ENCODE results near the gene UBIAD1. TPM values are rescaled to one million over a fixed set of nuclear protein-coding genes. Genes with fewer than 3 reads are reported as not detected.
"Not testable (repeated sequence)": the region's sequence is repeated elsewhere in the genome, so short reads cannot be mapped to it uniquely, and the experiment has no call there.

Gene UBIAD1
- total RNA-seq, 1 experiment from 2014 or later: 21.6 TPM

DNA sequence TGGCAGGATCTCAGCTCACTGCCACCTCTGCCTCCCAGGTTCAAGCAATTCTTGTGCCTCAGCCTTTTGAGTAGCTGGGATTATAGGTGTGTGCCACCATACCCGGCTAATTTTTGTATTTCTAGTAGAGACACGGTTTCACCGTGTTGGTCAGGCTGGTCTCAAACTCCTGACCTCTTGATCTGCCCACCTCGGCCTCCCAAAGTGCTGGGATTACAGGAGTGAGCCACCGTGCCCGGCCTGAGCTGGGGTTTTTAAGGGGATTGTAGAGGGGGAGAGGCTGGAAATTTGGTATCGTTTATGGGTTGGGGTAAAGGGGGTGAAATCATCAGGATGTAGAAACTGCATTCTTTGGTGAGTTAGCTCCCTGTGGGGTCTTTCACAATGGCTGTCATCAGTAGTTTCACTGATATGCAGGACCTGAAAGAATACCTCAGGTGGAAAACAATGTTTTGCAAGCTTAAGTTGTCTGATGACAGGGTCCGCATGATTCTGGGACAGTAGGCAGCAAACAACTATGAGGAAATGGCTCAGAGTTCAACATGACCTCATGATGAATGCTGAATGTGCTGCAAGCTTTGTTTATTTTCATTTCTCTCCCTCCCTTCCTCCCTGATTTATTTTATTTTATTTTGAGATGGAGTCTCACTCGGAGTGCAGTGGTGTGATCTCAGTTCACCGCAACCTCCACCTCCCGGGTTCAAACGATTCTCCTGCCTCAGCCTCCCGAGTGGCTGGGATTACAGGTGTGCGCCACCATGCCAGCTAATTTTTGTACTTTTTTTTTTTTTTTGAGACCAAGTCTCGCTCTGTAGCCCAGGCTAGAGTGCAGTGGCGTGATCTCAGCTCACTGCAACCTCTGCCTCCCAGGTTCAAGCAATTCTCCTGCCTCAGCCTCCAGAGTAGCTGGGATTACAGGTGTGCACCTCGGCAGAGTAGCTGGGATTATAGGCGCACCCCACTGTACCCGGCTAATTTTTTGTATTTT is 5.4 kb upstream of the UBIAD1 start:
- DNase-seq (ENCODE audit: low spot score); ATAC-seq; H3K9me3 Mint-ChIP-seq; H3K4me1 Mint-ChIP-seq; H3K4me3 Mint-ChIP-seq; H3K27me3 Mint-ChIP-seq (ENCODE audit: low read depth); H3K36me3 Mint-ChIP-seq; CTCF ChIA-PET: not testable (repeated sequence)
- H3K27ac Mint-ChIP-seq: peak overlapping the region; percentile 17; the same call in 1 of the 2 replicates
- peak; percentile 83 for TF ChIP-seq GABPB1 (CRISPR knock-in tag; IDR thresholded peaks at IDR 0.05)
- POLR2A ChIA-PET: interaction anchor here (0.6 kb wide), 1 partner anchor 414 kb away, joined by 5 read pairs; no protein-coding TSS in a partner anchor

DNA sequence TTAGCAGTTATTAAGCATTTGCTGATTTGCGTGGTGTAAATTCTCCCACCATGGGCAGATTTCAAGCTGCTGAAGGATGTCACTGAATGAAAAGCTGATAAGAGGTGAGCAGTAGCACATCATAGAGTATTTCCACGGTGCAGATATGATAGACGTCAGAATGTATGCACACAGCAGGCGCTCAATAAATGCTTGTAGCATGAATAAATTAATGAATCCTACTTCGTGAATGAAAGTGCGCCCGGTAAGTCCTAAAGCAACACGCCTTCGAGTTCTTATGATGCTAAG is 510 bp upstream of the UBIAD1 start:
- DNase-seq (ENCODE audit: low spot score) (no peak), ATAC-seq (no peak)
- H3K27ac Mint-ChIP-seq: peak overlapping the region; percentile 98
- CTCF ChIA-PET: interaction anchor here (0.6 to 3.0 kb wide), 21 partner anchors 9 to 391 kb away, joined by 3 to 26 read pairs (median 4); partner anchors contain the start of genes DISP3, FBXO6 and MTOR
- peaks cover 14% of the 10 kb centered on the region for H3K4me1 Mint-ChIP-seq
- no peaks in the 10 kb centered on the region for H3K9me3 Mint-ChIP-seq
- peaks cover 9% of the 10 kb centered on the region for H3K36me3 Mint-ChIP-seq
- TF ChIP-seq ESRRA (CRISPR knock-in tag; IDR thresholded peaks at IDR 0.05; ENCODE audit: borderline replicate concordance) (no peak), TCF7 (CRISPR knock-in tag; IDR thresholded peaks at IDR 0.05; ENCODE audit: low read depth) (no peak), CREM (CRISPR knock-in tag; IDR thresholded peaks at IDR 0.05) (no peak), PRRX2 (CRISPR knock-in tag; IDR thresholded peaks at IDR 0.05) (no peak), FOXJ3 (CRISPR knock-in tag; IDR thresholded peaks at IDR 0.05; ENCODE audit: borderline replicate concordance) (no peak), JAZF1 (CRISPR knock-in tag; IDR thresholded peaks at IDR 0.05) (no peak)
- TF ChIP-seq, protein P1, sequence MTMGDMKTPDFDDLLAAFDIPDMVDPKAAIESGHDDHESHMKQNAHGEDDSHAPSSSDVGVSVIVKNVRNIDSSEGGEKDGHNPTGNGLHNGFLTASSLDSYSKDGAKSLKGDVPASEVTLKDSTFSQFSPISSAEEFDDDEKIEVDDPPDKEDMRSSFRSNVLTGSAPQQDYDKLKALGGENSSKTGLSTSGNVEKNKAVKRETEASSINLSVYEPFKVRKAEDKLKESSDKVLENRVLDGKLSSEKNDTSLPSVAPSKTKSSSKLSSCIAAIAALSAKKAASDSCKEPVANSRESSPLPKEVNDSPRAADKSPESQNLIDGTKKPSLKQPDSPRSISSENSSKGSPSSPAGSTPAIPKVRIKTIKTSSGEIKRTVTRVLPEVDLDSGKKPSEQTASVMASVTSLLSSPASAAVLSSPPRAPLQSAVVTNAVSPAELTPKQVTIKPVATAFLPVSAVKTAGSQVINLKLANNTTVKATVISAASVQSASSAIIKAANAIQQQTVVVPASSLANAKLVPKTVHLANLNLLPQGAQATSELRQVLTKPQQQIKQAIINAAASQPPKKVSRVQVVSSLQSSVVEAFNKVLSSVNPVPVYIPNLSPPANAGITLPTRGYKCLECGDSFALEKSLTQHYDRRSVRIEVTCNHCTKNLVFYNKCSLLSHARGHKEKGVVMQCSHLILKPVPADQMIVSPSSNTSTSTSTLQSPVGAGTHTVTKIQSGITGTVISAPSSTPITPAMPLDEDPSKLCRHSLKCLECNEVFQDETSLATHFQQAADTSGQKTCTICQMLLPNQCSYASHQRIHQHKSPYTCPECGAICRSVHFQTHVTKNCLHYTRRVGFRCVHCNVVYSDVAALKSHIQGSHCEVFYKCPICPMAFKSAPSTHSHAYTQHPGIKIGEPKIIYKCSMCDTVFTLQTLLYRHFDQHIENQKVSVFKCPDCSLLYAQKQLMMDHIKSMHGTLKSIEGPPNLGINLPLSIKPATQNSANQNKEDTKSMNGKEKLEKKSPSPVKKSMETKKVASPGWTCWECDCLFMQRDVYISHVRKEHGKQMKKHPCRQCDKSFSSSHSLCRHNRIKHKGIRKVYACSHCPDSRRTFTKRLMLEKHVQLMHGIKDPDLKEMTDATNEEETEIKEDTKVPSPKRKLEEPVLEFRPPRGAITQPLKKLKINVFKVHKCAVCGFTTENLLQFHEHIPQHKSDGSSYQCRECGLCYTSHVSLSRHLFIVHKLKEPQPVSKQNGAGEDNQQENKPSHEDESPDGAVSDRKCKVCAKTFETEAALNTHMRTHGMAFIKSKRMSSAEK (CRISPR knock-in tag; IDR thresholded peaks at IDR 0.05; ENCODE audit: borderline replicate concordance): no peak
- TF ChIP-seq, protein P2, sequence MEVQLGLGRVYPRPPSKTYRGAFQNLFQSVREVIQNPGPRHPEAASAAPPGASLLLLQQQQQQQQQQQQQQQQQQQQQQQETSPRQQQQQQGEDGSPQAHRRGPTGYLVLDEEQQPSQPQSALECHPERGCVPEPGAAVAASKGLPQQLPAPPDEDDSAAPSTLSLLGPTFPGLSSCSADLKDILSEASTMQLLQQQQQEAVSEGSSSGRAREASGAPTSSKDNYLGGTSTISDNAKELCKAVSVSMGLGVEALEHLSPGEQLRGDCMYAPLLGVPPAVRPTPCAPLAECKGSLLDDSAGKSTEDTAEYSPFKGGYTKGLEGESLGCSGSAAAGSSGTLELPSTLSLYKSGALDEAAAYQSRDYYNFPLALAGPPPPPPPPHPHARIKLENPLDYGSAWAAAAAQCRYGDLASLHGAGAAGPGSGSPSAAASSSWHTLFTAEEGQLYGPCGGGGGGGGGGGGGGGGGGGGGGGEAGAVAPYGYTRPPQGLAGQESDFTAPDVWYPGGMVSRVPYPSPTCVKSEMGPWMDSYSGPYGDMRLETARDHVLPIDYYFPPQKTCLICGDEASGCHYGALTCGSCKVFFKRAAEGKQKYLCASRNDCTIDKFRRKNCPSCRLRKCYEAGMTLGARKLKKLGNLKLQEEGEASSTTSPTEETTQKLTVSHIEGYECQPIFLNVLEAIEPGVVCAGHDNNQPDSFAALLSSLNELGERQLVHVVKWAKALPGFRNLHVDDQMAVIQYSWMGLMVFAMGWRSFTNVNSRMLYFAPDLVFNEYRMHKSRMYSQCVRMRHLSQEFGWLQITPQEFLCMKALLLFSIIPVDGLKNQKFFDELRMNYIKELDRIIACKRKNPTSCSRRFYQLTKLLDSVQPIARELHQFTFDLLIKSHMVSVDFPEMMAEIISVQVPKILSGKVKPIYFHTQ (CRISPR knock-in tag; IDR thresholded peaks at IDR 0.05): no peak
- no peaks in the 10 kb centered on the region; the same call in 1 of the 2 replicates for H3K27me3 Mint-ChIP-seq (ENCODE audit: low read depth)
- peak overlapping the region; percentile 60 for H3K4me3 Mint-ChIP-seq
- POLR2A ChIA-PET: interaction anchor here (1.8 kb wide), 1 partner anchor 10 kb away, joined by 9 read pairs; the partner anchor contains the start of gene MTOR

DNA sequence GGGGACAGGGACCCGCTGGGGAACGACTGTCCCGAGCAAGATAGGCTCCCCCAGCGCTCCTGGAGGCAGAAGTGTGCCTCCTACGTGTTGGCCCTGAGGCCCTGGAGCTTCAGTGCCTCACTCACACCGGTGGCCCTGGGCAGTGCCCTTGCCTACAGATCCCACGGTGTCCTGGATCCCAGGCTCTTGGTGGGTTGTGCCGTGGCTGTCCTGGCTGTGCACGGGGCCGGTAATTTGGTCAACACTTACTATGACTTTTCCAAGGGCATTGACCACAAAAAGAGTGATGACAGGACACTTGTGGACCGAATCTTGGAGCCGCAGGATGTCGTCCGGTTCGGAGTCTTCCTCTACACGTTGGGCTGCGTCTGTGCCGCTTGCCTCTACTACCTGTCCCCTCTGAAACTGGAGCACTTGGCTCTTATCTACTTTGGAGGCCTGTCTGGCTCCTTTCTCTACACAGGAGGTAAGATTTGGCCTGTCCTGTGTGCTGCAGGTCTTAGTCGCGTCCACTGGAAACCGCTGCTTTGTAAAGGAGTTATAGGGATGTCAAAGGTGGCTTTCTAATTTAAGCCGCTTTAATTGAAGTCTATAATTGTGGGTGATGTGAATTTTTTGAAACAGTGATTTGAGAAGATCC is 717 bp downstream of the UBIAD1 start:
- Mint-ChIP-seq H3K4me3 (peak overlapping the region; percentile 92), H3K9me3 (no peaks in the 10 kb centered on the region), H3K27ac (peak overlapping the region; percentile 83), H3K4me1 (peaks cover 14% of the 10 kb centered on the region), H3K36me3 (peaks cover 17% of the 10 kb centered on the region), H3K27me3 (ENCODE audit: low read depth) (no peaks in the 10 kb centered on the region; the same call in 1 of the 2 replicates)
- ATAC-seq (peak; percentile 50), DNase-seq (ENCODE audit: low spot score) (no peak)
- POLR2A ChIA-PET: interaction anchor here (1.8 kb wide), 1 partner anchor 11 kb away, joined by 9 read pairs; the partner anchor contains the start of gene MTOR
- CTCF ChIA-PET: interaction anchor here (1.0 to 3.0 kb wide), 6 partner anchors 11 to 372 kb away, joined by 3 to 26 read pairs (median 6); partner anchors contain the start of genes DISP3 and MTOR
- no peak for TF ChIP-seq KAT7 (CRISPR knock-in tag; IDR thresholded peaks at IDR 0.05; ENCODE audit: borderline replicate concordance)
- TF ChIP-seq, protein P1 (CRISPR knock-in tag; IDR thresholded peaks at IDR 0.05; ENCODE audit: borderline replicate concordance): no peak
- TF ChIP-seq GABPB1 (CRISPR knock-in tag; IDR thresholded peaks at IDR 0.05): no peak
- TF ChIP-seq, protein P3, sequence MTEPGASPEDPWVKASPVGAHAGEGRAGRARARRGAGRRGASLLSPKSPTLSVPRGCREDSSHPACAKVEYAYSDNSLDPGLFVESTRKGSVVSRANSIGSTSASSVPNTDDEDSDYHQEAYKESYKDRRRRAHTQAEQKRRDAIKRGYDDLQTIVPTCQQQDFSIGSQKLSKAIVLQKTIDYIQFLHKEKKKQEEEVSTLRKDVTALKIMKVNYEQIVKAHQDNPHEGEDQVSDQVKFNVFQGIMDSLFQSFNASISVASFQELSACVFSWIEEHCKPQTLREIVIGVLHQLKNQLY (CRISPR knock-in tag; IDR thresholded peaks at IDR 0.05): 0 out of 2 replicates have a peak, but pooled peaks have one; percentile 10
- TF ChIP-seq, protein P2 (CRISPR knock-in tag; IDR thresholded peaks at IDR 0.05): no peak
- no peak for TF ChIP-seq HMGA2 (CRISPR knock-in tag; IDR thresholded peaks at IDR 0.05)

All from WTC11 (cell line).